Caco-2 (cell line): Measurements from ENCODE around the gene RAPGEF5. TPM values are rescaled to one million over a fixed set of nuclear protein-coding genes. Genes with fewer than 3 reads are reported as not detected.

Experiments
- BruUV-seq: library from RNA; stranded (reverse); fragments of 400-500 nt; replicated peaks from 2 replicates; lab custom pipeline; 2021; lab: Mats Ljungman, UMichigan
- CTCF ChIA-PET: fragments of 300-600 bp; sonication (Branson Sonifier 250); formaldehyde crosslinking; loops from one replicate; lab custom pipeline; 2022; ENCODE audit warnings: antibody characterized with exemption; lab: Charles Lee
- POLR2A ChIA-PET: fragments of 300-600 bp; sonication (Branson Sonifier 250); formaldehyde crosslinking; loops from one replicate; lab custom pipeline; 2022; ENCODE audit warnings: antibody characterized with exemption; lab: Charles Lee
- DNase-seq, 2 experiments: peaks; one replicate each; pipeline versions ENCODE4 v3.0.0 to v3.0.0-alpha.2; 2020 to 2022
- H3K27me3 ChIP-seq: replicated peaks from 2 replicates; pipeline ENCODE4 v1.6.0; 2011; ENCODE audit warnings: low read length; ENCODE audit not compliant: control insufficient read depth, insufficient read depth
- H3K36me3 ChIP-seq: 2 replicates; pipeline ENCODE4 v1.5.1; 2011; ENCODE audit warnings: low read length; ENCODE audit not compliant: control insufficient read depth, insufficient read depth
- H3K4me1 ChIP-seq: fragments of 250-450 bp; sonication (Bioruptor Pico); 2 replicates; pipeline ENCODE4 v1.5.1; 2020; ENCODE audit warnings: mild to moderate bottlenecking
- H3K4me3 ChIP-seq: 2 replicates; pipeline ENCODE4 v1.5.1; 2011; ENCODE audit warnings: low read depth, mild to moderate bottlenecking, control low read depth, low read length
- H3K9me3 ChIP-seq: fragments of 250-450 bp; sonication (Bioruptor Pico); 2 replicates; pipeline ENCODE4 v1.5.1; 2020; ENCODE audit warnings: mild to moderate bottlenecking, moderate library complexity
- H3K27ac Mint-ChIP-seq: one replicate; pipeline ENCODE4 v1.8.0; 2022; ENCODE audit warnings: mixed read lengths; ENCODE audit not compliant: unreplicated experiment
- H3K27me3 Mint-ChIP-seq: one replicate; pipeline ENCODE4 v1.8.0; 2022; ENCODE audit warnings: mixed read lengths; ENCODE audit not compliant: insufficient read depth, unreplicated experiment
- H3K36me3 Mint-ChIP-seq: one replicate; pipeline ENCODE4 v1.8.0; 2022; ENCODE audit warnings: mild to moderate bottlenecking, mixed read lengths; ENCODE audit not compliant: insufficient read depth, unreplicated experiment
- H3K4me1 Mint-ChIP-seq: one replicate; pipeline ENCODE4 v1.8.0; 2022; ENCODE audit warnings: low read depth, mixed read lengths; ENCODE audit not compliant: unreplicated experiment
- H3K4me3 Mint-ChIP-seq: one replicate; pipeline ENCODE4 v1.8.0; 2022; ENCODE audit warnings: mild to moderate bottlenecking, moderate library complexity, mixed read lengths; ENCODE audit not compliant: unreplicated experiment
- H3K9me3 Mint-ChIP-seq: one replicate; pipeline ENCODE4 v1.8.0; 2022; ENCODE audit warnings: mixed read lengths; ENCODE audit not compliant: unreplicated experiment
- intact Hi-C: fragments of 100-400 bp; cut with micrococcal nuclease; formaldehyde crosslinking; loops from one replicate; pipeline ENCODE4 v1.10.0; 2022; ENCODE audit not compliant: unreplicated experiment
- total RNA-seq: library from RNA; stranded (reverse); gene quantifications from 2 replicates; pipeline ENCODE4 v1.2.3, GENCODE V29; 2022
- TF ChIP-seq, protein P1 (sequence below), 2 experiments: fragments of 200-600 bp in 1 of 2; IDR thresholded peaks; 1 replicate in 1 of 2; 2 replicates in 1 of 2; pipeline versions ENCODE4 v1.5.1 to v1.8.0; 2011 to 2022; ENCODE audit warnings: antibody characterized with exemption in 1 of 2, control low read depth in 1 of 2, inconsistent platforms in 1 of 2, low read depth in 1 of 2, low read length in 1 of 2, mild to moderate bottlenecking in 1 of 2, moderate library complexity in 1 of 2; ENCODE audit not compliant: insufficient read depth in 1 of 2, severe bottlenecking in 1 of 2, unreplicated experiment in 1 of 2

RAPGEF5 gene
- total RNA-seq, 1 experiment from 2014 or later, result 16.9 TPM

GRCh38 chr7:22125436-22125835 is 231.5 kb downstream of the RAPGEF5 start:
- H3K36me3 Mint-ChIP-seq, result no peaks in the 10 kb centered on the region
- no TSS peak for BruUV-seq
- no peaks in the 10 kb centered on the region for H3K4me1 Mint-ChIP-seq
- H3K27me3 ChIP-seq, result no peaks in the 10 kb centered on the region
- no peaks in the 10 kb centered on the region for H3K9me3 Mint-ChIP-seq
- H3K27me3 Mint-ChIP-seq, result no peaks in the 10 kb centered on the region
- intact Hi-C loops, result no loop called here
- no peaks in the 10 kb centered on the region for H3K9me3 ChIP-seq
- POLR2A ChIA-PET, result no interaction called here
- 0 out of 2 replicates have a peak, but pooled peaks cover 1% of the 10 kb centered on the region for H3K36me3 ChIP-seq
- DNase-seq, result no peak
- no peaks in the 10 kb centered on the region for H3K4me1 ChIP-seq
- H3K4me3 Mint-ChIP-seq, result no peak overlapping the region
- no peak overlapping the region for H3K27ac Mint-ChIP-seq
- CTCF ChIA-PET, result no interaction called here
- TF ChIP-seq, protein P1, sequence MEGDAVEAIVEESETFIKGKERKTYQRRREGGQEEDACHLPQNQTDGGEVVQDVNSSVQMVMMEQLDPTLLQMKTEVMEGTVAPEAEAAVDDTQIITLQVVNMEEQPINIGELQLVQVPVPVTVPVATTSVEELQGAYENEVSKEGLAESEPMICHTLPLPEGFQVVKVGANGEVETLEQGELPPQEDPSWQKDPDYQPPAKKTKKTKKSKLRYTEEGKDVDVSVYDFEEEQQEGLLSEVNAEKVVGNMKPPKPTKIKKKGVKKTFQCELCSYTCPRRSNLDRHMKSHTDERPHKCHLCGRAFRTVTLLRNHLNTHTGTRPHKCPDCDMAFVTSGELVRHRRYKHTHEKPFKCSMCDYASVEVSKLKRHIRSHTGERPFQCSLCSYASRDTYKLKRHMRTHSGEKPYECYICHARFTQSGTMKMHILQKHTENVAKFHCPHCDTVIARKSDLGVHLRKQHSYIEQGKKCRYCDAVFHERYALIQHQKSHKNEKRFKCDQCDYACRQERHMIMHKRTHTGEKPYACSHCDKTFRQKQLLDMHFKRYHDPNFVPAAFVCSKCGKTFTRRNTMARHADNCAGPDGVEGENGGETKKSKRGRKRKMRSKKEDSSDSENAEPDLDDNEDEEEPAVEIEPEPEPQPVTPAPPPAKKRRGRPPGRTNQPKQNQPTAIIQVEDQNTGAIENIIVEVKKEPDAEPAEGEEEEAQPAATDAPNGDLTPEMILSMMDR (IDR thresholded peaks at IDR 0.05; ENCODE audit: insufficient read depth in 1 of 2, low read depth in 1 of 2, low read length in 1 of 2, severe bottlenecking in 1 of 2, unreplicated experiment in 1 of 2), result no peak
- no peak overlapping the region for H3K4me3 ChIP-seq

DNA sequence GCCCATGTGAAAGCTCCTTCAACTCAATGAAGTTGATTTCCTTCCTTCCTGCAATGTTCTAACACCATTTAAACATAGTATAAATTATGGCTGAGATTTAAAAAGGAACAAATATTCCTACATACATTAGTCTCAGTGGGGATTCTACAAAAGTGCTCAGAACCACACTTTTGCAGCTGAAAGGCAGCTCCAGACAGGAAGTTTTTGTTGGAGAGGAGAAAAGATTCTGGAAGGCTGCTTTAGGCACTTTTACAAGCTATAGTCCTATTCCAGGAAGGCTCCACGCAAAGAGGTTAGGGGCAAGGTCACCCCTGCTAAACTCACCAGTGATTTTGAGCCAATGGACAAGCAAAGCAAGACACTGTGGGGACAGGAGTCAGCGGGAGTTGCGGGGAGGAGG is 232.0 kb downstream of the RAPGEF5 start:
- no peaks in the 10 kb centered on the region for H3K4me1 ChIP-seq
- intact Hi-C loops, result no loop called here
- H3K36me3 Mint-ChIP-seq, result no peaks in the 10 kb centered on the region
- no peaks in the 10 kb centered on the region for H3K4me1 Mint-ChIP-seq
- H3K9me3 ChIP-seq, result no peaks in the 10 kb centered on the region
- POLR2A ChIA-PET, result no interaction called here
- no peak overlapping the region for H3K27ac Mint-ChIP-seq
- H3K9me3 Mint-ChIP-seq, result no peaks in the 10 kb centered on the region
- 0 out of 2 replicates have a peak, but pooled peaks cover 1% of the 10 kb centered on the region for H3K36me3 ChIP-seq
- CTCF ChIA-PET, result no interaction called here
- no peak overlapping the region for H3K4me3 ChIP-seq
- no peaks in the 10 kb centered on the region for H3K27me3 Mint-ChIP-seq
- DNase-seq, result no peak
- no TSS peak for BruUV-seq
- H3K27me3 ChIP-seq, result no peaks in the 10 kb centered on the region
- TF ChIP-seq, protein P1 (IDR thresholded peaks at IDR 0.05; ENCODE audit: insufficient read depth in 1 of 2, low read depth in 1 of 2, low read length in 1 of 2, severe bottlenecking in 1 of 2, unreplicated experiment in 1 of 2), result no peak
- no peak overlapping the region for H3K4me3 Mint-ChIP-seq

GRCh38 chr7:22123139-22123538 is 233.8 kb downstream of the RAPGEF5 start:
- Mint-ChIP-seq H3K36me3 (no peaks in the 10 kb centered on the region), H3K4me3 (no peak overlapping the region), H3K4me1 (no peaks in the 10 kb centered on the region), H3K27me3 (no peaks in the 10 kb centered on the region), H3K27ac (no peak overlapping the region), H3K9me3 (no peaks in the 10 kb centered on the region)
- Histone ChIP-seq H3K27me3 (no peaks in the 10 kb centered on the region), H3K9me3 (no peaks in the 10 kb centered on the region), H3K36me3 (0 out of 2 replicates have a peak, but pooled peaks cover 1% of the 10 kb centered on the region), H3K4me1 (no peaks in the 10 kb centered on the region), H3K4me3 (no peak overlapping the region)
- TF ChIP-seq, protein P1 (IDR thresholded peaks at IDR 0.05; ENCODE audit: insufficient read depth in 1 of 2, low read depth in 1 of 2, low read length in 1 of 2, severe bottlenecking in 1 of 2, unreplicated experiment in 1 of 2), result no peak
- ChIA-PET CTCF (no interaction called here), POLR2A (no interaction called here)
- DNase-seq, result no peak
- BruUV-seq, result no TSS peak
- intact Hi-C loops, result no loop called here
